Uterus (tissue), 2 donors: ENCODE results near the gene NAAA.

Experiments used
- POLR2A ChIP-seq, 2 donors: fragments of 450-650 bp; IDR thresholded peaks; one replicate each; pipeline ENCODE4 v1.6.1; 2016; ENCODE audit warnings: antibody characterized with exemption in 2 of 2, mild to moderate bottlenecking in 1 of 2, moderate library complexity in 1 of 2
- TF ChIP-seq, protein P1 (sequence below), 4 experiments: fragments of 200-600 bp in 2 of 4; fragments of 450-650 bp in 2 of 4; sonication (generic) in 2 of 4; IDR thresholded peaks; one replicate each; pipeline ENCODE4 v1.5.1; 2016 to 2019; ENCODE audit warnings: antibody characterized with exemption in 4 of 4, mild to moderate bottlenecking in 2 of 4, moderate library complexity in 1 of 4

DNA sequence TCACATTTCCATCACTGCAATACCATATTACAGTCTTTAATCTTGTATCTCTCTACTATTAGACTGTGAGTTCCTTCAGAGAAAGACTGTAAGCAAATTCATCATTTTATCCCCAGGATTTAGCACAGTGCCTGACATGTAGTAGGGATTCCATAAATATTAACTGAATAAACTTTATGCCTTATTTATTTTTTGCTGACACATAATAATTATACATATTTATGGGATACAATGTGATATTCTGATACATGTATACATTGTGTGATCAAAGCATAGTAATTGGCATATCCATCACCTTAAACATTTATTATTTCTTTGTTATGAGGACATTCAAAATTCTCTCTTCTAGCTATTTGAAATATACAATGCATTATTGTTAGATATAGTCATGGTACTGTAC is 42.3 kb downstream of the NAAA start:
- no peak for TF ChIP-seq POLR2A (IDR thresholded peaks at IDR 0.05)
- TF ChIP-seq, protein P1, sequence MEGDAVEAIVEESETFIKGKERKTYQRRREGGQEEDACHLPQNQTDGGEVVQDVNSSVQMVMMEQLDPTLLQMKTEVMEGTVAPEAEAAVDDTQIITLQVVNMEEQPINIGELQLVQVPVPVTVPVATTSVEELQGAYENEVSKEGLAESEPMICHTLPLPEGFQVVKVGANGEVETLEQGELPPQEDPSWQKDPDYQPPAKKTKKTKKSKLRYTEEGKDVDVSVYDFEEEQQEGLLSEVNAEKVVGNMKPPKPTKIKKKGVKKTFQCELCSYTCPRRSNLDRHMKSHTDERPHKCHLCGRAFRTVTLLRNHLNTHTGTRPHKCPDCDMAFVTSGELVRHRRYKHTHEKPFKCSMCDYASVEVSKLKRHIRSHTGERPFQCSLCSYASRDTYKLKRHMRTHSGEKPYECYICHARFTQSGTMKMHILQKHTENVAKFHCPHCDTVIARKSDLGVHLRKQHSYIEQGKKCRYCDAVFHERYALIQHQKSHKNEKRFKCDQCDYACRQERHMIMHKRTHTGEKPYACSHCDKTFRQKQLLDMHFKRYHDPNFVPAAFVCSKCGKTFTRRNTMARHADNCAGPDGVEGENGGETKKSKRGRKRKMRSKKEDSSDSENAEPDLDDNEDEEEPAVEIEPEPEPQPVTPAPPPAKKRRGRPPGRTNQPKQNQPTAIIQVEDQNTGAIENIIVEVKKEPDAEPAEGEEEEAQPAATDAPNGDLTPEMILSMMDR (IDR thresholded peaks at IDR 0.05) = no peak
